H1 (cell line): ENCODE results near the gene SLC43A3. TPM values are rescaled to one million over a fixed set of nuclear protein-coding genes. Genes with fewer than 3 reads are reported as not detected.

ENCODE experiments used
- ATF3 ChIP-seq: IDR thresholded peaks from 2 replicates; pipeline ENCODE4 v1.6.1; 2011; ENCODE audit warnings: low read depth, mild to moderate bottlenecking, low read length; ENCODE audit not compliant: insufficient read depth
- BCL11A ChIP-seq, 2 experiments: IDR thresholded peaks; one replicate each; pipeline ENCODE4 v1.6.1; 2011; ENCODE audit warnings: low read depth in 2 of 2, low read length in 2 of 2, mild to moderate bottlenecking in 2 of 2
- CBX5 ChIP-seq: fragments of 300-800, 300-1000 bp; sonication (generic); IDR thresholded peaks from 2 replicates; pipeline ENCODE4 v1.7.1; 2016; ENCODE audit warnings: antibody characterized with exemption, low read length, low read depth
- CTBP2 ChIP-seq: IDR thresholded peaks from 2 replicates; pipeline ENCODE4 v1.7.0; 2011; ENCODE audit warnings: borderline replicate concordance, mild to moderate bottlenecking, moderate library complexity, mixed read lengths, low read length; ENCODE audit not compliant: insufficient read depth, insufficient read length
- JUND ChIP-seq: IDR thresholded peaks from 2 replicates; pipeline ENCODE4 v1.6.1; 2011; ENCODE audit warnings: mild to moderate bottlenecking, improper control_type of control experiment, low read length
- NANOG ChIP-seq: IDR thresholded peaks from 2 replicates; pipeline ENCODE4 v1.6.1; 2011; ENCODE audit warnings: low read length, low read depth, mild to moderate bottlenecking, inconsistent platforms; ENCODE audit not compliant: insufficient read depth, poor library complexity, severe bottlenecking
- RBBP5 ChIP-seq: IDR thresholded peaks from 2 replicates; pipeline ENCODE4 v1.7.1; 2012; ENCODE audit warnings: low read depth, mild to moderate bottlenecking, inconsistent platforms, low read length, moderate library complexity, borderline replicate concordance
- TCF12 ChIP-seq: IDR thresholded peaks from 2 replicates; pipeline ENCODE4 v1.6.1; 2011; ENCODE audit warnings: low read depth, mild to moderate bottlenecking, low read length
- polyA plus RNA-seq, 7 experiments: library from polyadenylated mRNA; depleted of rRNA in 3 of 7; stranded (reverse) in 5 of 7; unstranded in 2 of 7; fragments of >200 nt in 5 of 7; fragments of 200-250 nt in 2 of 7; gene quantifications; 1 replicate in 5 of 7; 2 replicates in 1 of 7; 4 replicates in 1 of 7; pipeline versions ENCODE4 v1.2.1 to v1.2.3, GENCODE V29; 2011 to 2013; ENCODE audit warnings: missing spikeins in 2 of 7, mixed read lengths in 2 of 7
- total RNA-seq: library from RNA; stranded (reverse); fragmentation: NEBNext Ultra II Directional; extraction: Animal tissue kit (Norgen Biotek cat#: 25700); gene quantifications from 2 replicates; pipeline ENCODE4 v1.2.1, GENCODE V29; 2021

The SLC43A3 gene
- total and polyA plus RNA-seq, 2 of the 8 experiments (the other 6 are each of a cell fraction or from before 2014, with no cell fraction given): 31.8 to 67.8 TPM

- TF ChIP-seq RBBP5 (no peak), BCL11A (IDR thresholded peaks at IDR 0.05; ENCODE audit: low read depth in 2 of 2, low read length in 2 of 2) (no peak), CTBP2 (no peak), JUND (no peak), TCF12 (no peak), NANOG (no peak), CBX5 (no peak), ATF3 (no peak)
- TF ChIP-seq, all 59 proteins: peak for 0
Observed at GRCh38 chr11:57419146-57419545, 7.8 kb downstream of the SLC43A3 start (continued).
